Fibroblast of skin of left biceps (primary cell): ENCODE results near the gene SEMA3E.
A peak's percentile ranks its signal among the peaks of the same experiment; 100 is the strongest.
"Not testable (repeated sequence)": the region's sequence is repeated elsewhere in the genome, so short reads cannot be mapped to it uniquely, and the experiment has no call there.

Source experiments
- DNase-seq, 2 experiments: peaks; one replicate each; pipeline ENCODE4 v3.0.0-alpha.2; 2013; ENCODE audit warnings: low read depth in 2 of 2

Gene SEMA3E

GRCh38 chr7:83486957-83487356 lies 162.0 kb downstream of the SEMA3E start:
- DNase-seq, result no peak

GRCh38 chr7:83486536-83486935 lies 162.4 kb downstream of the SEMA3E start:
- DNase-seq, result no peak

- no peak for DNase-seq
Measured at GRCh38 chr7:83484826-83485225, 164.1 kb downstream of the SEMA3E start.

- DNase-seq, result no peak
Measured at GRCh38 chr7:83484266-83484665, 164.7 kb downstream of the SEMA3E start.

GRCh38 chr7:83478616-83479015 lies 170.3 kb downstream of the SEMA3E start:
- DNase-seq, result no peak

- DNase-seq, result no peak
Measured at GRCh38 chr7:83476511-83477050, 172.4 kb downstream of the SEMA3E start.

- DNase-seq, result no peak
Measured at GRCh38 chr7:83475420-83475819, 173.5 kb downstream of the SEMA3E start.

- DNase-seq, result no peak
Measured at GRCh38 chr7:83472376-83472775, 176.6 kb downstream of the SEMA3E start.

GRCh38 chr7:83469491-83469890 lies 179.4 kb downstream of the SEMA3E start:
- DNase-seq, result no peak

GRCh38 chr7:83469076-83469475 lies 179.9 kb downstream of the SEMA3E start:
- peak; percentile 39 to 49 for DNase-seq

- peak; percentile 97 for DNase-seq
Measured at GRCh38 chr7:83468251-83468739, 180.6 kb downstream of the SEMA3E start.

GRCh38 chr7:83467493-83467892 lies 181.4 kb downstream of the SEMA3E start:
- no peak for DNase-seq

GRCh38 chr7:83466956-83467355 lies 182.0 kb downstream of the SEMA3E start:
- DNase-seq, result no peak

GRCh38 chr7:83466187-83466923 lies 182.6 kb downstream of the SEMA3E start:
- no peak for DNase-seq

GRCh38 chr7:83465643-83466042 lies 183.3 kb downstream of the SEMA3E start:
- no peak for DNase-seq

GRCh38 chr7:83461820-83462219 lies 187.1 kb downstream of the SEMA3E start:
- not testable (repeated sequence) for DNase-seq

GRCh38 chr7:83459930-83460653 lies 188.8 kb downstream of the SEMA3E start:
- not testable (repeated sequence) for DNase-seq

GRCh38 chr7:83459101-83459929 lies 189.6 kb downstream of the SEMA3E start:
- DNase-seq, result not testable (repeated sequence)

GRCh38 chr7:83457022-83457892 lies 191.7 kb downstream of the SEMA3E start:
- DNase-seq, result no peak

GRCh38 chr7:83456413-83456812 lies 192.5 kb downstream of the SEMA3E start:
- DNase-seq, result no peak

- no peak for DNase-seq
Measured at GRCh38 chr7:83455612-83456011, 193.3 kb downstream of the SEMA3E start.
